T1000 (cell line): ENCODE data around the gene MSI2.
A peak's percentile ranks its signal among the peaks of the same experiment; 100 is the strongest.

Experiments used
- DNase-seq: peaks from one replicate; lab custom pipeline; 2025; ENCODE audit warnings: mixed read lengths; lab: John Stamatoyannopoulos, UW

MSI2 gene

GRCh38 chr17:57600074-57600473 is 343.8 kb downstream of the MSI2 start:
- no peak for DNase-seq

- DNase-seq, result no peak
Observed at GRCh38 chr17:57601143-57601735, 344.9 kb downstream of the MSI2 start.

GRCh38 chr17:57602896-57603295 is 346.6 kb downstream of the MSI2 start:
- no peak for DNase-seq

GRCh38 chr17:57603546-57603945 is 347.2 kb downstream of the MSI2 start:
- DNase-seq, result no peak

GRCh38 chr17:57603978-57604377 is 347.7 kb downstream of the MSI2 start:
- DNase-seq, result no peak

- DNase-seq, result no peak
Observed at GRCh38 chr17:57604771-57605674, 348.7 kb downstream of the MSI2 start.

GRCh38 chr17:57605675-57606105 is 349.4 kb downstream of the MSI2 start:
- no peak for DNase-seq

GRCh38 chr17:57606111-57606875 is 350.0 kb downstream of the MSI2 start:
- DNase-seq, result no peak

- no peak for DNase-seq
Observed at GRCh38 chr17:57607553-57608120, 351.3 kb downstream of the MSI2 start.

GRCh38 chr17:57608369-57609124 is 352.2 kb downstream of the MSI2 start:
- no peak for DNase-seq

GRCh38 chr17:57609125-57609877 is 353.0 kb downstream of the MSI2 start:
- DNase-seq, result no peak

- no peak for DNase-seq
Observed at GRCh38 chr17:57609878-57610270, 353.6 kb downstream of the MSI2 start.

- DNase-seq, result no peak
Observed at GRCh38 chr17:57612202-57613071, 356.1 kb downstream of the MSI2 start.

GRCh38 chr17:57614742-57615141 is 358.4 kb downstream of the MSI2 start:
- DNase-seq, result no peak

GRCh38 chr17:57615836-57616757 is 359.8 kb downstream of the MSI2 start:
- no peak for DNase-seq

GRCh38 chr17:57617218-57617617 is 360.9 kb downstream of the MSI2 start:
- DNase-seq, result no peak

GRCh38 chr17:57619061-57619937 is 363.0 kb downstream of the MSI2 start:
- peak; percentile 66 for DNase-seq

- DNase-seq, result no peak
Observed at GRCh38 chr17:57620576-57620975, 364.3 kb downstream of the MSI2 start.
